ENCODE results near the gene TAB3. TPM values are rescaled to one million over a fixed set of nuclear protein-coding genes. Genes with fewer than 3 reads are reported as not detected.

The TAB3 gene
- total RNA-seq, 1 experiment from 2014 or later: 30.9 TPM

DNA sequence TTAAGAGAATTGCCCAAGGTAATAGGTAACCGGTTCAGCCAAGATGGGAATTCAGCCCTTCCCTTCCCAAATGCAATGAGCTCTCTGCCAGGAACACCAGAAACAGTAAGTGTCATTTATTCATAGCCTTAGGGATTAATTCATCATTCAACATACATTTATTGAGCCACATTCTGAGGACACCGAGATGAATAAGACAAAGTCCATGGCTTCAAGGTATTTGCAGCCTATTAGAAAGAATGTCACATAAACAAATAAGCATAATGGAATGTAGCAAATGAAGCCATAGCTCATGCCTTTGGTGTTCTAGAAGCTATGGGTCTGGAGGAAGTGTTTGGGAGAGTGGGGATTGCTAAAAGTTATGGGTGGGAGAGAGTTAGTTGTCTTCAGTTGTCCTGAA is 6.3 kb upstream of the TAB3 start:
- intact Hi-C loops (cut with micrococcal nuclease; ENCODE audit: unreplicated experiment): no loop called here
- peaks cover 6% of the 10 kb centered on the region for H3K36me3 Mint-ChIP-seq (ENCODE audit: insufficient read depth, unreplicated experiment)
- no peak for DNase-seq
- H3K4me1 Mint-ChIP-seq (ENCODE audit: low read depth, unreplicated experiment): peaks cover 59% of the 10 kb centered on the region
- H3K27me3 Mint-ChIP-seq (ENCODE audit: unreplicated experiment): no peaks in the 10 kb centered on the region
- H3K27ac Mint-ChIP-seq (ENCODE audit: unreplicated experiment): peak overlapping the region; percentile 13
- TF ChIP-seq, protein P1, sequence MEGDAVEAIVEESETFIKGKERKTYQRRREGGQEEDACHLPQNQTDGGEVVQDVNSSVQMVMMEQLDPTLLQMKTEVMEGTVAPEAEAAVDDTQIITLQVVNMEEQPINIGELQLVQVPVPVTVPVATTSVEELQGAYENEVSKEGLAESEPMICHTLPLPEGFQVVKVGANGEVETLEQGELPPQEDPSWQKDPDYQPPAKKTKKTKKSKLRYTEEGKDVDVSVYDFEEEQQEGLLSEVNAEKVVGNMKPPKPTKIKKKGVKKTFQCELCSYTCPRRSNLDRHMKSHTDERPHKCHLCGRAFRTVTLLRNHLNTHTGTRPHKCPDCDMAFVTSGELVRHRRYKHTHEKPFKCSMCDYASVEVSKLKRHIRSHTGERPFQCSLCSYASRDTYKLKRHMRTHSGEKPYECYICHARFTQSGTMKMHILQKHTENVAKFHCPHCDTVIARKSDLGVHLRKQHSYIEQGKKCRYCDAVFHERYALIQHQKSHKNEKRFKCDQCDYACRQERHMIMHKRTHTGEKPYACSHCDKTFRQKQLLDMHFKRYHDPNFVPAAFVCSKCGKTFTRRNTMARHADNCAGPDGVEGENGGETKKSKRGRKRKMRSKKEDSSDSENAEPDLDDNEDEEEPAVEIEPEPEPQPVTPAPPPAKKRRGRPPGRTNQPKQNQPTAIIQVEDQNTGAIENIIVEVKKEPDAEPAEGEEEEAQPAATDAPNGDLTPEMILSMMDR (IDR thresholded peaks at IDR 0.05; ENCODE audit: unreplicated experiment): no peak
- BruUV-seq (replicated peaks): no TSS peak
- H3K9me3 Mint-ChIP-seq (ENCODE audit: low read depth, unreplicated experiment): peaks cover 10% of the 10 kb centered on the region
- CTCF ChIA-PET: interaction anchor here (1.4 kb wide), 1 partner anchor 12 kb away, joined by 3 read pairs; no protein-coding TSS in a partner anchor
- no peak overlapping the region for H3K4me3 Mint-ChIP-seq (ENCODE audit: low read depth, unreplicated experiment)

DNA sequence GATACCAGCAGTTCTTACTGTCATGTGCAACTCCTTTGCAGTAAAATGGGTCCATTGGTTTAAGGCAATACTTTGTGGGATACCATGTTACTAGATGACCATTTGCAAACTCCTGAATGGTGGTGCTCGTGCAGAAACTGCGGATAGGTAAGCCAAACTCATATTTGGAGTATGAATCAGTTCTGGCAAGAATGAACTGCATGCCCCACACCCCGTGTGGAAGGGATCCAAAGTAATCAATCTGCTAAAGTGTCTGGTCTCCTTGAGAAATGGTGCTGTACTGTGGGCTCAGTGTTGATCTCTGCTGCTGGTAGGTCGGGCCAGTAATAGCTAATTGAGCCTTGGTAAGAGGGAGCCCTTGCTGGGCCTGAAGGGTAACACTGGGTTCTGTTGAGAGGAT is 4.2 kb upstream of the TAB3 start:
- intact Hi-C loops (cut with micrococcal nuclease; ENCODE audit: unreplicated experiment): no loop called here
- H3K36me3 Mint-ChIP-seq (ENCODE audit: insufficient read depth, unreplicated experiment): peaks cover 25% of the 10 kb centered on the region
- peak overlapping the region; percentile 78 for H3K27ac Mint-ChIP-seq (ENCODE audit: unreplicated experiment)
- peaks cover 5% of the 10 kb centered on the region for H3K9me3 Mint-ChIP-seq (ENCODE audit: low read depth, unreplicated experiment)
- BruUV-seq (replicated peaks): no TSS peak
- CTCF ChIA-PET: interaction anchor here (0.6 kb wide), 1 partner anchor 112 kb away, joined by 3 read pairs; no protein-coding TSS in a partner anchor
- no peak overlapping the region for H3K4me3 Mint-ChIP-seq (ENCODE audit: low read depth, unreplicated experiment)
- peaks cover 42% of the 10 kb centered on the region for H3K4me1 Mint-ChIP-seq (ENCODE audit: low read depth, unreplicated experiment)
- H3K27me3 Mint-ChIP-seq (ENCODE audit: unreplicated experiment): no peaks in the 10 kb centered on the region
- peak; percentile 54 for DNase-seq
- TF ChIP-seq, protein P1 (IDR thresholded peaks at IDR 0.05; ENCODE audit: unreplicated experiment): no peak

DNA sequence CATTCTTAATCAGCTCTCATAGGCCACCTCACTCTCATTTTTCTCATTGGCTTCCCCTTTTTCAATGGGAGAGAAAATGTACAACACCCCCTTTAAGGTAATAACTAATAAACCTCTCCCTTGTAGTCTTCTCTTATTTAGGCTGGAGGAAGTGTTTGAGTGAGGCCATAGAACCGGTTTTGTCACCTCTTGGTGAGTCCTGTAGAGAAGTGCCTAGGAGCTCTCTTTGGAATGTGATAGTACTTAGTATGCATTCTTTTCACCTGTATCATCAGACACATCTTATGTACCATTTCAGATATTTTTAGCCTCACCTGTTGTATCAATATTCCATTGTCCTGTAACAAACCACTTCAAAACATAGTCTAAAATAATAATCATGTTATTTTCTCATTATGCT is 3.5 kb upstream of the TAB3 start:
- peak overlapping the region; percentile 78 for H3K27ac Mint-ChIP-seq (ENCODE audit: unreplicated experiment)
- TF ChIP-seq, protein P1 (IDR thresholded peaks at IDR 0.05; ENCODE audit: unreplicated experiment): no peak
- BruUV-seq (replicated peaks): no TSS peak
- H3K4me1 Mint-ChIP-seq (ENCODE audit: low read depth, unreplicated experiment): peaks cover 42% of the 10 kb centered on the region
- peak; percentile 50 for DNase-seq
- CTCF ChIA-PET: interaction anchor here (0.6 kb wide), 1 partner anchor 287 kb away, joined by 6 read pairs; no protein-coding TSS in a partner anchor
- peaks cover 31% of the 10 kb centered on the region for H3K36me3 Mint-ChIP-seq (ENCODE audit: insufficient read depth, unreplicated experiment)
- intact Hi-C loops (cut with micrococcal nuclease; ENCODE audit: unreplicated experiment): no loop called here
- peaks cover 5% of the 10 kb centered on the region for H3K9me3 Mint-ChIP-seq (ENCODE audit: low read depth, unreplicated experiment)
- H3K4me3 Mint-ChIP-seq (ENCODE audit: low read depth, unreplicated experiment): no peak overlapping the region
- H3K27me3 Mint-ChIP-seq (ENCODE audit: unreplicated experiment): no peaks in the 10 kb centered on the region

DNA sequence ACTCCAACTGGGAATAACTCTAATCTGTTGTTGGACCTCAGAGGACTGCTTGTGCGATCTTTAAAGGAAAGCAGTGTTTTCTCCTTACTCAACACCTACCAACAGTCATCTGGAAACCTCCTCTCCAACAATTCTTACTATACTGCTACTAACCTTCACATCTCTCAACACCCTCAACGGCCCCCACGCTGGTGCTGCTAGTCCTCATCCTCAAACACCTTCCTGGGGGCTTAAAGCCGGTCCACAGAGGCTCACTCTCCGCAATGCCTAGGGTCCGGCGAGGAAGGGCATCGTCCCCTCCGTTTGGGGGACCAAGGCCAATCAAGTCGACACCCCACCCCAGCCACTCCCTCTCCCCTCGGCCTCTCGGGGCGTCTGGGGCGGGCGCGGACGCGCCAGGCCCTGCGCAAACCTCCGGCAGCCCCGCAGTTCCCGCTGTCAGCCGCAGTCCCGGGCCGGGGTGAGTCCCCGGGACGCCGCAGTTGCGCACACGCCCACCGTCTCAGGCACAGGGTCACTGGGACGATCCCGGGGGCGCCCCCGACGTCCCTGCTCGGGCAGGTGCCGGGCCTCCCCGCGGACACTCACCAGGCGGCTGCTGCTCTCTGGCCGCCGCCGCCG is 418 bp downstream of the TAB3 start:
- no TSS peak for BruUV-seq (replicated peaks)
- DNase-seq: no peak
- TF ChIP-seq, protein P1 (IDR thresholded peaks at IDR 0.05; ENCODE audit: unreplicated experiment): no peak
- CTCF ChIA-PET: no interaction called here
- peaks cover 36% of the 10 kb centered on the region for H3K4me1 Mint-ChIP-seq (ENCODE audit: low read depth, unreplicated experiment)
- peaks cover 5% of the 10 kb centered on the region for H3K9me3 Mint-ChIP-seq (ENCODE audit: low read depth, unreplicated experiment)
- no peaks in the 10 kb centered on the region for H3K27me3 Mint-ChIP-seq (ENCODE audit: unreplicated experiment)
- H3K27ac Mint-ChIP-seq (ENCODE audit: unreplicated experiment): peak overlapping the region; percentile 56
- peaks cover 31% of the 10 kb centered on the region for H3K36me3 Mint-ChIP-seq (ENCODE audit: insufficient read depth, unreplicated experiment)
- intact Hi-C loops (cut with micrococcal nuclease; ENCODE audit: unreplicated experiment): loop anchor here (5.0 kb wide), 1 partner anchor 69 kb away; no protein-coding TSS in a partner anchor
- peak overlapping the region; percentile 89 for H3K4me3 Mint-ChIP-seq (ENCODE audit: low read depth, unreplicated experiment)

Data from Calu3 (cell line).